Epithelial cell of proximal tubule (primary cell): Measurements from ENCODE around the gene PIK3CD. TPM values are rescaled to one million over a fixed set of nuclear protein-coding genes. Genes with fewer than 3 reads are reported as not detected.
A peak's percentile ranks its signal among the peaks of the same experiment; 100 is the strongest.

Source experiments
- DNase-seq: peaks from one replicate; pipeline ENCODE4 v3.0.0-alpha.2; 2011; ENCODE audit warnings: low read depth
- H3K4me3 ChIP-seq: 2 replicates; pipeline ENCODE4 v1.5.1; 2011; ENCODE audit warnings: low read depth, mild to moderate bottlenecking, low read length
- total RNA-seq: library from RNA; depleted of rRNA; stranded (reverse); fragments of >200 nt; gene quantifications from 2 replicates; pipeline ENCODE4 v1.2.3, GENCODE V29; 2015
- TF ChIP-seq, protein P1 (sequence below): conservative IDR thresholded peaks from 2 replicates; pipeline ENCODE4 v1.5.1; 2012; ENCODE audit warnings: low read depth, mild to moderate bottlenecking, low read length

Gene PIK3CD
- total RNA-seq, 1 donor from 2014 or later: 24.5 TPM

DNA sequence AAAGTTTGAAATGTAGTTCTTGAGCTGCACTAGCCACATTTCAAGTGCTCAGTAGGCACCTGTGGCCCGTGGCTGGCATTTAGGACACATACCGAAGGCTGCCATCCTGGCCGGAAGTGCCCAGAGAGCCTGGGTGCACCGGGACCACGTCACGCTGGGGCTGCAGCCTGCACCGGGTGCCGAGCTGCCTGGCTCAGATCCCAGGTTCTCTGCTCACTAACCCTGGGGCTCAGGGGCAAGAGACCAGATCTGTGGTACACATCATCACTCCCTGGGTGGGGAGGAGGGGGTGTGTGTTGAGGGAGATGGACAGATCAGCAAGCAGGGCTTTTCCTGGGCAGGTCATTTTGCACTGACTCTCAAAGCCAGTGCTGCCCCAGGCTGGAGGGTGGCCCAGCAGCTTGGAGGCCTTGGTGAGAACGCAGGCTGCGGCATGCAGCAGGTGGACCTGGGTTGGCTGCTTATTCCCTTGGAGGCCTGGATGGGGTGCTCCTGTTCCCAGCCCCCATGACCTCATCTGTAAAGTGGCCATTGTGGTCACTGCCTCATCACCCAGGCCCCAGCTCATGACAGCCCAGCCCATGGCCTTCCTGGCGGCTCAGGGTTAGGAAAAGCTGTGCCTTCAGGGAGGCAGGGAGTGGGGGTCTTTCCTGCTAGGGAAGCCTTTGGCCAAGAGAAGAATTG lies 39.2 kb upstream of the PIK3CD start:
- H3K4me3 ChIP-seq: no peak overlapping the region
- TF ChIP-seq, protein P1, sequence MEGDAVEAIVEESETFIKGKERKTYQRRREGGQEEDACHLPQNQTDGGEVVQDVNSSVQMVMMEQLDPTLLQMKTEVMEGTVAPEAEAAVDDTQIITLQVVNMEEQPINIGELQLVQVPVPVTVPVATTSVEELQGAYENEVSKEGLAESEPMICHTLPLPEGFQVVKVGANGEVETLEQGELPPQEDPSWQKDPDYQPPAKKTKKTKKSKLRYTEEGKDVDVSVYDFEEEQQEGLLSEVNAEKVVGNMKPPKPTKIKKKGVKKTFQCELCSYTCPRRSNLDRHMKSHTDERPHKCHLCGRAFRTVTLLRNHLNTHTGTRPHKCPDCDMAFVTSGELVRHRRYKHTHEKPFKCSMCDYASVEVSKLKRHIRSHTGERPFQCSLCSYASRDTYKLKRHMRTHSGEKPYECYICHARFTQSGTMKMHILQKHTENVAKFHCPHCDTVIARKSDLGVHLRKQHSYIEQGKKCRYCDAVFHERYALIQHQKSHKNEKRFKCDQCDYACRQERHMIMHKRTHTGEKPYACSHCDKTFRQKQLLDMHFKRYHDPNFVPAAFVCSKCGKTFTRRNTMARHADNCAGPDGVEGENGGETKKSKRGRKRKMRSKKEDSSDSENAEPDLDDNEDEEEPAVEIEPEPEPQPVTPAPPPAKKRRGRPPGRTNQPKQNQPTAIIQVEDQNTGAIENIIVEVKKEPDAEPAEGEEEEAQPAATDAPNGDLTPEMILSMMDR: no peak
- DNase-seq: no peak

DNA sequence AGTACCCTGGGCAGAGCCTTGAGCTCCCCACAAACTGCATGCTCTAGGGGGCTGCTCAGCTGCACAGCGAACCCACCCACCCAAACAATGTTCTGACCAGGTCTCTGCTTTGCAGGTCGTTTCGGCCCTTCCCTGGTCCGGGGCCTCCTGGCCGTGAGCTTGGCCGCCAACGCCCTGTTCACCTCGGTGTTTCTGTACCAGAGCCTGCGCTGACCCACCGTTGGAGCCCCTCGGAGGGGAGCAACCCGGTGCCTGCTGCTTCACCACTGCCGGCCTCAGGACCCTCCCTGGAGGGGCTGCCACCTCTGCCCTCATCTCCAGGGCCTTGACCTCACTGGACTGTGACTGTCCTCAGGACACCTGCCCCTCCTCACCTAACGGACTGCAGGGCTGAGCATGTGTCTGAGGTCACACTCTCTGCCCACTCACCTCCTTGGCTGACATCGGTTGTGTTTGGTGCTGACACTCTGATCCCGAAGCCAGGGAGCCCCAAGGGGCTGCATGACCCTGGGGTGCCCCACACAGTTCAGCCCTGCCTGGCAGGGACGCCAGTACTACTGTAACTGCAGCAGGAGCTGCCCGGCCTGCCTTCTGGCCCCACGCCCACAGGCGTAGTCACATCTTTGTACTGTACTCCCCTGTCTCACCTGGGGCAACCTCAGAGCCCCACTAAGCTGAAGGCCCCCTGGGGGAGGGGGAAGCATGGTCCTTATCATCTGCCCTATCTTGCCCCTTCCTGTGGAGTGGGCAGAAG lies 38.5 kb upstream of the PIK3CD start:
- no peak for DNase-seq
- TF ChIP-seq, protein P1: no peak
- H3K4me3 ChIP-seq: no peak overlapping the region

DNA sequence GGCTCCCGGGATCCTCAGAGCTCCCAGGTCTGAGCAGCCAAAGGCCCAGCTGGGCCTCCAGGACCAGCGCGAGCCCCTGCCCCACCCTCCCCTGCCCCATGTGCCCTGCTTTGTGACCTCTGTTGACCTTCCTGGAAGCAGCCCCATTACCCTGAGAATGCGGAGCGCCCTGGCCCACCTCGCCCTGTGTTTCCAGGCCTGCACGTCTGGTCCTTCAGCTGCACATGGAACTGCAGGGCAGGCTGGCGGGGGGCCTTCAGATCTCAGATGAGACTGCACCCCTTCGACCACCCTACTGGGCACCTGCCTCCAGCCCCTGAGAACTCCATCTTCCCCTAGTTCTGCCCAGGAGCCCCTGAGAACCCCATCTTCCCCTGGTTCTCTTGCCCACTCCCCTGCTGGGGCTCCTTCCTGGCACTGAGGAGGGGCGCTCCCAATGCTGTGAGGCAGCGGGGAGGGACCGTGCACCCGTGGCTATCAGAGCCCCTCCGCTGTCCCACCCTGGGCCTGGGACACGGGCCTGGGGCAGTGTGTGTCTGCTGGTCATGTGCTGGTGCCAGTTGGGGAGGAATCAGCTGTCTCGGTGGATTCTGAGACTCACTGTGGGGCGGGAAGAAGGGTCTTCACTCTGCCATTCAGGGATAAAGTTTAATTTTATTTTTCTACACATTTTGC lies 37.8 kb upstream of the PIK3CD start:
- H3K4me3 ChIP-seq: no peak overlapping the region
- TF ChIP-seq, protein P1: no peak
- DNase-seq: no peak

DNA sequence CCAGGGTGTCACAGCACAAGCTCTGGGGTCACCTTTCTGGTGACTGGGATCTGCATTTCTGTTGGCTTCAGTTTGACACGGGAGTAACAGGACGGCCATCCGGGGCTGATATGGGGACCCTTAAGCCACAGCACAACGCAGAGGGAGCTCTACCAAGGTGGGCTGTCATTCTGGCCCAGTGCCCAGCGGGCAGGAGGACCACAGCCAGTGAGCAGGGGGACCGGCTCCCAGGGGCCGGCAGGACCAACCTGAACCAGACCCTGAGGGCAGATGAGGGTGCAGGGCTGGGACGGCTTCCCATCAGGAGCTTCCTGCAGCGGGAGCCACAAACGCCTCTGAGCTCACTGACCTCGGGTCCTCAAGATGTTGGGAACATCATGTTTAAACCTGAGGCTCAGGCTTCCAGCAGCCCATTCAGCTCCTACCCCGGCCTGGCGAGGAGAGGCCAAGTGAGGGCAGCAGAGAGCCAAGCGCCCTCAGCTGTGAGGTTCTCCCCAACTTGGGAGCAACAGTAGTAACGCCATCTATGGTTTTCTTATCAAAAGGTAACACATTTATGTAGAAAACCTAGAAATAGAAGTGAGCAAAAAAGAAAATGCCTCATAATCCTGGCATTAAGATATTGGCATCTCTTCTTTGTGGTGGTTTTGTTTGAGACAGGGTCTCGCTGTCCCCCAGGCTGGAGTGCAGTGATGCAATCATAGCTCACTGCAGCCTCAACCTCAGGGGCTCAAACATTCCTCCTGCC lies 36.0 kb upstream of the PIK3CD start:
- no peak overlapping the region for H3K4me3 ChIP-seq
- TF ChIP-seq, protein P1: peak; percentile 77
- DNase-seq: no peak

DNA sequence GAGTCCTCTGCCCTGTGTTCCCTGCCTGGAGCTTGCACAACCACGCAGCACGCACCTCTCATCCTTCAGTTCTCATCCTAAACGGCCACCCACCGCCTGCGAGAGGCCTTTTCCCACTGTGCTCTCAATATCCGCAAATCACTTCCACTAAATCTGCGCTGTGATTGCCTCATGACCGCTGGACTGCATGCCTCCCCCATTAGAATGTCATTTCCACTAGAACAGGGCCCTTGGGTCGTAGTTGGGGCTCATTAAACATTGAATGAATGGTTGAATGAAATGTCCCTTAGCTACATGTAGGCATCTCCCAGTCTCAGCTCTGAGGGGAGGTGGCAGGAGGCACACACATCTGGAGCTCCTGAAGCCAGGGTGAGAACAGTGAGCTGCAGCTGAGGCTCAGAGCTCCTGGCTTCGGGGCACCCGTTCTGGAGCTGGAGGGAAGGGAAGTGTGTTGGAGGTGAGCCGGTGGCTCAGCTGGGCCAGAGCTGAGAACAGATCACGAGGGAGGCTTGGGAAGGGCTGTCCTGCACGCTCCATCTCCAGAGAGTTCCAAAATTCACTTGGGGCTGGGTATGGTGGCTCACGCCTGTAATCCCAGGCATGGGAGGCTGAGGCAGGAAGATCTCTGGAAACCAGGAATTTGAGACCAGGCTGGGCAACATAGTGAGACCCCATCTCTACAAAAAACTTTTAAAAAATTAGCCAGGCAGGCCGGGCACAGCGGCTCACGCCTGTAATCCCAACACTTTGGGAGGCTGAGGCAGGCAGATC lies 32.4 kb upstream of the PIK3CD start:
- DNase-seq: no peak
- H3K4me3 ChIP-seq: no peak overlapping the region
- TF ChIP-seq, protein P1: no peak

DNA sequence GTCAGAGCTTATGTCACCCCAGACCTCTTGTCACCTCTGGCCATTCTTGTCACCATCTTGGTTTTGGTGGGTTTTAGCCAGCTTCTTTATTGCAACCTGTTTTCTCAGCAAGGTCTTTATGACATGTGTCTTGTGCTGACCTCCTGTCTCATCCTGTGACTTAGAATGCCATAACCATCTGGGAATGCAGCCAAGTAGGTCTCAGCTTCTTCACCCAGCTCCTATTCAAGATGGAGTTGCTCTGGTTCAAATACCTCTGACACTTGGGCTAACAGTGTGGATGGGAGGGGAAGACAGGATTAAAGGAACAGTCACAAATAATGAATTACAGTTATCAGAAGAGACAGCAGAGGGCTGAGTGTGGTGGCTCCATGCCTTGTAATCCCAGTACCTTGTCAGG lies 30.5 kb upstream of the PIK3CD start:
- TF ChIP-seq, protein P1: no peak
- H3K4me3 ChIP-seq: no peak overlapping the region
- no peak for DNase-seq
